HL-60/S4 treated with retinoic acid at 250 ng/mL for 4 days and 3 days (cell line): Measurements from ENCODE around the gene SLC16A11.
"Not testable (repeated sequence)": the region's sequence is repeated elsewhere in the genome, so short reads cannot be mapped to it uniquely, and the experiment has no call there.

Experiments used
- in situ Hi-C: fragments of 300-500 bp; cut with MboI; formaldehyde crosslinking; loops from 2 replicates; pipeline ENCODE4 v1.7.0; 2022; ENCODE audit warnings: low sequenced_read_pairs

SLC16A11 gene

GRCh38 chr17:7058831-7059447 is 15.0 kb upstream of the SLC16A11 start:
- in situ Hi-C loops: no loop called here

- in situ Hi-C loops: no loop called here
These were observed 12.5 kb upstream of the SLC16A11 start for GRCh38 chr17:7056386-7056785.

- in situ Hi-C loops: not testable (repeated sequence)
These were observed 6.7 kb upstream of the SLC16A11 start for GRCh38 chr17:7050583-7050982.

- in situ Hi-C loops: loop anchor here (10.0 kb wide), 1 partner anchor 86 kb away; no protein-coding TSS in a partner anchor
These were observed 5.1 kb upstream of the SLC16A11 start for GRCh38 chr17:7048968-7049367.

DNA sequence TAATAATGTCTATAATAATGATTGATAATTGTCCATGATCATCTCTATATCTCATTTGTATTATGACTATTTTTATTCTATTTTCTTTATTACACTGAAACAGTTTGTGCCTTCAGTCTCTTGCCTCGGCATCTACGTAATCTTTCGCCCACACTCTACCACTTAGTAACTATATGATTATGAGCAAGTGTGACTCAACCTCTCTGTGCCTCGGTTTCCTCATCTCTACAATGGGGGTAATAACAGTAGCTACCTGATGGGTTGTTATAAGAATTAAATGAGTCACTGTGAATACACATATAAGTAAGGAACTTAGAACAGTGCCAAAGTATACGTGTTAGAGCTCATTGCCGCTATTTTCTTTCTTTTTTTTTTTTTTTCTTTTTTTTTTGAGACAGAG is 3.7 kb upstream of the SLC16A11 start:
- in situ Hi-C loops: loop anchor here (10.0 kb wide), 1 partner anchor 87 kb away; no protein-coding TSS in a partner anchor

- in situ Hi-C loops: loop anchor here (10.0 kb wide), 1 partner anchor 88 kb away; no protein-coding TSS in a partner anchor
These were observed 3.0 kb upstream of the SLC16A11 start for GRCh38 chr17:7046725-7047397.

DNA sequence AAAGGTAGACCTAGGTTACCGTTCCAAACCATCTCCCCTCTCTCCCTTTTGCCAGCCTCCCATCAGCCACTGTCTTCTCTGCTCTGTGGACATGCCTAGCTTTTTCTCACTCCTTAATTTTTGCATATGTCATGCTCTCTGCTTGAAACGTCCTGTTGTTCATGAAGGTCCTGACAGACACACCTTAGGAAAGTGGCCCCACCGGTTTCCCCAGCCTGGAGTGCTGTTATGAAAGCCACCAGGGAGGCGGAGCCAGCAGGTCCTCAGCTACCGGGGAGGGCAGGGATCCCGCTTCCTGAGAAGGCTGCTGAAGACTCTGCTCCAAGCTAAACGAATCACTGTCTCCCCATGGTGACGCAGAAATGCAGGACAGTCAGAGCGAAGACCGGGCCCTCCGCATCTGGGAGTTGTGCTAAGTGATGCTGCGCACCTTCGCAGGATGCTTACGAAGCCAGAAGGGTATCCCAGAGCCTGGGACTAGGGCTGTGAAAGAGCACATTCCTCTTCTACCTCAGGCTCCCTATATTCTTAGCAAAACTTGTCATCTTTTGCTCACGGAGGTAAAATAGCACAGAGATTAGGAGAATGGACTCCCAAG is 2.3 kb upstream of the SLC16A11 start:
- in situ Hi-C loops: loop anchor here (10.0 kb wide), 1 partner anchor 89 kb away; no protein-coding TSS in a partner anchor

GRCh38 chr17:7045492-7046126 is 1.7 kb upstream of the SLC16A11 start:
- in situ Hi-C loops: loop anchor here (10.0 kb wide), 1 partner anchor 89 kb away; no protein-coding TSS in a partner anchor

DNA sequence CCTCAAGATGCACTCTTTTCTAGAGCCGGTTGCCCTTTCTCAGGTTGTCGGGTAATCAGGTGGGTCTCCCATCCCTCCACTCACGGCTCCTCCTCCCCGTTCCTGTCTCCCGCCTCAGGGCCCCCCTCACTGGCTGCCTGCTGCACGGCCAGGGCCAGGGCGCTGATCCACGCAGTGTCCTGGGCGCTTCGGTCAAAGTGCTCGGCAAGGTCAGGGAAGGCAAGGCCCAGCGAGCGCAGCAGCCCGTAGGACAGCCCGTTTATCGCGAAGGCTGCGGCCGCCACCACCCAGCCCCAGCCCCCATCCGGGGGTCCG is 753 bp downstream of the SLC16A11 start:
- in situ Hi-C loops: loop anchor here (10.0 kb wide), 1 partner anchor 92 kb away; no protein-coding TSS in a partner anchor

DNA sequence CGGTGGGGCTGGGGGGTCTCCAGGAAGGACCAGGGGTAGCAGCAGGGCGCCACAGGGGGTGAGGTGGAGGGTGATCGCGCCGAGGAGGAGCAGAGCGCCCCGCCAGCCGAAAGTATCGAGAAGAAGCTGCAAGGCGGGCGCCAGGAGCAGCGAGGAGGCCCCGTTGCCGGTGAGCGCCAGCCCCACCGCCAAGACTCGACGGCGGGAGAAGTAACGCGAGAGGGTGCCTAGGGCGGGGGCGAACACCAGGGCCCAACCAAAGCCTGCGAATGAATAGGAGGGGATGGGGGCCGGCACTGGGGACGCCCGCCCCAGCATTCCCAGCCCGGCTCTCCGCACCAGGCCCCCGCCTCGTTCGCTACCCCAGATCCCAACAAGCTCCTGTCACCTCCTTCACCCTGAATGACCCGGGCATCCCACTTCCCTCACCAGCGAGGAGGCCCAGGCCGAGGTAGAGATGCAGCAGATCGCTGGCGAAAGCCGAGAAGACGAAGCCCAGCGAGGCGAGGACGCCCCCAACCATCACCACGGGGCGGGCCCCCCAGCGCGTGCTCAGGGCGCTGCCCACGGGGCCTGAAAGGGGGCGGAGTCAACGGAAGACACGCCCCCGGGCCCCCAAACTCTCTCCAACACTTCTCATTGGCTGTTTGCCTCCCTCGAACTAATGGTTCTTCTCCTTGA is 1.3 kb downstream of the SLC16A11 start:
- in situ Hi-C loops: loop anchor here (10.0 kb wide), 1 partner anchor 92 kb away; no protein-coding TSS in a partner anchor

- in situ Hi-C loops: loop anchor here (10.0 kb wide), 1 partner anchor 93 kb away; no protein-coding TSS in a partner anchor
These were observed 2.0 kb downstream of the SLC16A11 start for GRCh38 chr17:7041607-7042500.

- in situ Hi-C loops: loop anchor here (10.0 kb wide), 1 partner anchor 95 kb away; no protein-coding TSS in a partner anchor
These were observed 4.1 kb downstream of the SLC16A11 start for GRCh38 chr17:7039832-7040231.

DNA sequence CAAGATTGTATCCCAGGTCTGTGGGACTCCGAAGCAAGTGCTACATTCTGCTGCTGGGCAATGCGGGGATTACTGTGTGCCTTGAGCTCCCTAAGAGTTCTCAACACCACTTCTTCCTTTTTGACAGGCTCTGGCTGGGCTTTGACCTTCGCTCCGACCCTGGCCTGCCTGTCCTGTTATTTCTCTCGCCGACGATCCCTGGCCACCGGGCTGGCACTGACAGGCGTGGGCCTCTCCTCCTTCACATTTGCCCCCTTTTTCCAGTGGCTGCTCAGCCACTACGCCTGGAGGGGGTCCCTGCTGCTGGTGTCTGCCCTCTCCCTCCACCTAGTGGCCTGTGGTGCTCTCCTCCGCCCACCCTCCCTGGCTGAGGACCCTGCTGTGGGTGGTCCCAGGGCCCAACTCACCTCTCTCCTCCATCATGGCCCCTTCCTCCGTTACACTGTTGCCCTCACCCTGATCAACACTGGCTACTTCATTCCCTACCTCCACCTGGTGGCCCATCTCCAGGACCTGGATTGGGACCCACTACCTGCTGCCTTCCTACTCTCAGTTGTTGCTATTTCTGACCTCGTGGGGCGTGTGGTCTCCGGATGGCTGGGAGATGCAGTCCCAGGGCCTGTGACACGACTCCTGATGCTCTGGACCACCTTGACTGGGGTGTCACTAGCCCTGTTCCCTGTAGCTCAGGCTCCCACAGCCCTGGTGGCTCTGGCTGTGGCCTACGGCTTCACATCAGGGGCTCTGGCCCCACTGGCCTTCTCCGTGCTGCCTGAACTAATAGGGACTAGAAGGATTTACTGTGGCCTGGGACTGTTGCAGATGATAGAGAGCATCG is 5.6 kb downstream of the SLC16A11 start:
- in situ Hi-C loops: no loop called here

DNA sequence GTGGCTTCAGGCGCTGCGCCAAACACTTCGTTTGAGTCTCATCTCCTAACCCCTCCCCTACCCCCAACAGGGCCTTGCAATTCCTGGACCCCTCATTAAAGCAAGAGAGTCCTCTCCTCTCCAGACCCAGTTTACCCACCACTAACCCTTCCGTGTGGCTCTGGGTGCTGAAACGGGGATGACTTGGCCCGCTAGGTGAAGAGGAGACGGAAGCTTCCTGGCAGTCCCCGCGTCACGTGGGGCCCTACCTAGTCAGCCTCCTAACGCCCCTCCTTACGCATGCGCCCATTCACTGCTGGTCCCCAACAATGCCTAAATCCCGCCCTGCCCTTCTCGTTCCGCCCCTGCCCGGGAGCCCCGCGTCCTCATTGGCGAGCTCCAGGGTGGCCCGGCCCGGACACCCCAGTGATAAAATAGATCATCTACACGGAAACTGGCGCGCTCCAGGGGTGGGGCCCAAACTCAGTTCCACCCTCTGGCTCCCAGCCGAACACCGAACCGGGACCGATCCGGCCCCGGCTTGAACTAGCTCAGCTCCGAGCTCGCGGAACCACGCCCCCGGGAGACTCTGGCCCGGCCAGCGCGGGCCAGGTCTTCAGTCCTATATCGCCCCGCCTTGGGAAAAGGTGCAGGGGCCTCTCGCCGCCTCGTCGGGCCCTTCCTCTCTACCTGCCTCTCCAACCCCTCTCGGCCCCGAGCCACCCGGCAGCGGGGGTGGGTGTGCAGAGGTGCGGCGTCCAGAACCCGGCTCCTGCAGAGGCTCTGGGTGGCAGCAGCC is 8.1 kb downstream of the SLC16A11 start, which contains the start of gene SLC16A13:
TSS of gene SLC16A13 (plus strand) at position 425 of the 778 bp plus-strand sequence. CDS start 368 bp downstream, outside the sequence.
- in situ Hi-C loops: no loop called here

DNA sequence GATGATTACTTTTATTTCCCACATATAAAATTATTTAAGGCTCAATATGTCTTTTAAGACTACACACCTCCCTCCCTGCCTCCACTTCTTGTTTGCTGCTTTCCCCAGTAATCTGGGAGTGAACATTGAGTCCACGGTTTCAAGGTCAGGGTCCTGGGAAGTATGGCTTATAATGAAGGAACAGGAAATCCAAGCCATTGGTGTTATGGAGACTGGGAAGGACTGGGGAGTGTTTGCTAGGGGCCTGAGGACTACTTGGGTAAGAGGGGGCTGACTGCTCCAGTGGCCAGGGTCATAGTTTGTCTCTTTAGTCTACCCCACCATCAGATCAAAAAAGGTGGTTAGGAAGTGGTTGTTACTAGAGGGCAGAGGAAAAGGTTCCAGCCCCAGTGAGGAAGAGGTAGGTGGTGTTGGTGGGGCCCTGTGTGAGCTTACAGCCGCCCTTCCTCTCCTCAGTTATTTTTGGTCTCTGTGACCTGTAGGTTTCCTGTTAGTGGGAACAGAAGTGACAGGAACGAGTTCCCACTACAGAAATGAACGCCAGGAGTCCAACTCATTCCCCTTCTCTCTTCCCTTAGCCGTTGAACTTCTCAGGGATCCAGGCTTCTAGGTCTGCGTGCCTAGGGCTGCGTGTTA is 8.8 kb downstream of the SLC16A11 start:
- in situ Hi-C loops: no loop called here

DNA sequence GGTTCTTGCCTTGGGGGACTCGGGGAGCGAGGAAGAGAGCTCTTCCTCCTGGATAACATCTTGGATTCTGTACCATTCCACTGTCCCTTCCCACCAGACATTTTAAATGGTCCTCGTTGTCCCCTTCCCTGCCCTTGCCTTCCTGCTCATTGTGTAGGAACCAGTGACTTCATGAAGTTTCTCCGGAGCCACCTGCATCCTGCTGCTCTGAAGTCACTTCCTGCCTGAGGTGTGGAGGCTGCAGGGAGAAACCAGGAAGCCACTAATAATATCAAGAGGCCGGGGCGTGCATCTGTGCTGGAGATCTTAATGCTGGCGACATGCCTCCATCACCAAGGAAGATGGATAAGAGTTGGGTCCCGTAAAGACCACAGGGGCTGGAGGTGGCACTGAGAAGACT is 14.2 kb downstream of the SLC16A11 start:
- in situ Hi-C loops: no loop called here

GRCh38 chr17:7029096-7029495 is 14.8 kb downstream of the SLC16A11 start:
- in situ Hi-C loops: no loop called here
